Smooth muscle cell (in vitro differentiated cells): ENCODE data around the gene TENT5C. TPM values are rescaled to one million over a fixed set of nuclear protein-coding genes. Genes with fewer than 3 reads are reported as not detected.

Experiments
- DNase-seq: peaks from one replicate; lab custom pipeline; 2025; ENCODE audit not compliant: unreplicated experiment; lab: John Stamatoyannopoulos, UW
- H2AFZ ChIP-seq: fragments of 200-600 bp; sonication (generic); 2 replicates; pipeline ENCODE4 v1.6.0; 2016; ENCODE audit warnings: antibody characterized with exemption, low read depth, mild to moderate bottlenecking
- H3F3A ChIP-seq: fragments of 200-600 bp; sonication (generic); 2 replicates; pipeline ENCODE4 v1.6.0; 2017; ENCODE audit warnings: antibody characterized with exemption, low read depth
- H3K27ac ChIP-seq: fragments of 200-600 bp; sonication (generic); 2 replicates; pipeline ENCODE4 v1.5.1; 2016; ENCODE audit warnings: low read depth, mild to moderate bottlenecking
- H3K27me3 ChIP-seq: fragments of 200-600 bp; sonication (generic); 2 replicates; pipeline ENCODE4 v1.6.1; 2016; ENCODE audit warnings: low read depth, mild to moderate bottlenecking
- H3K36me3 ChIP-seq: fragments of 200-600 bp; sonication (generic); 2 replicates; pipeline ENCODE4 v1.5.1; 2016; ENCODE audit warnings: low read depth
- H3K4me1 ChIP-seq: fragments of 200-600 bp; sonication (generic); 2 replicates; pipeline ENCODE4 v1.5.1; 2016; ENCODE audit warnings: low read depth
- H3K4me2 ChIP-seq: fragments of 200-600 bp; sonication (generic); 2 replicates; pipeline ENCODE4 v1.6.0; 2016; ENCODE audit warnings: mild to moderate bottlenecking
- H3K4me3 ChIP-seq: fragments of 200-600 bp; sonication (generic); 2 replicates; pipeline ENCODE4 v1.5.1; 2016; ENCODE audit warnings: mild to moderate bottlenecking
- H3K79me2 ChIP-seq: fragments of 200-600 bp; sonication (generic); 2 replicates; pipeline ENCODE4 v1.6.0; 2016; ENCODE audit warnings: low read depth, mild to moderate bottlenecking
- H3K9ac ChIP-seq: fragments of 200-600 bp; sonication (generic); 2 replicates; pipeline ENCODE4 v1.6.0; 2016; ENCODE audit warnings: low read depth
- H3K9me3 ChIP-seq: fragments of 200-600 bp; sonication (generic); replicated peaks from 2 replicates; pipeline ENCODE4 v1.5.1; 2016; ENCODE audit warnings: low read depth
- H4K20me1 ChIP-seq: fragments of 200-600 bp; sonication (generic); 2 replicates; pipeline ENCODE4 v1.6.0; 2016; ENCODE audit warnings: low read depth
- WGBS: methylation state at CpG from one replicate; pipeline ENCODE4 v1.1.7; 2016; ENCODE audit warnings: low lambda C conversion rate; 5-methylcytosine and 5-hydroxymethylcytosine counted together
- polyA plus RNA-seq: library from polyadenylated mRNA; unstranded; fragments of >200 nt; fragmentation: Nextera tagmentation; extraction: Ambion mirVana; gene quantifications from 2 replicates; pipeline ENCODE4 v1.2.1, GENCODE V29; 2016
- total RNA-seq: library from RNA; depleted of rRNA; stranded (reverse); fragments of >200 nt; gene quantifications from 2 replicates; pipeline ENCODE4 v1.2.3, GENCODE V29; 2014
- TF ChIP-seq, protein P1 (sequence below): fragments of 200-600 bp; sonication (generic); IDR thresholded peaks from 2 replicates; pipeline ENCODE4 v1.5.1; 2017; ENCODE audit warnings: borderline replicate concordance, mild to moderate bottlenecking, antibody characterized with exemption; ENCODE audit not compliant: insufficient read depth, poor library complexity, severe bottlenecking

The TENT5C gene
- total and polyA plus RNA-seq, 2 experiments from 2014 or later: 5.3 to 5.7 TPM

DNA sequence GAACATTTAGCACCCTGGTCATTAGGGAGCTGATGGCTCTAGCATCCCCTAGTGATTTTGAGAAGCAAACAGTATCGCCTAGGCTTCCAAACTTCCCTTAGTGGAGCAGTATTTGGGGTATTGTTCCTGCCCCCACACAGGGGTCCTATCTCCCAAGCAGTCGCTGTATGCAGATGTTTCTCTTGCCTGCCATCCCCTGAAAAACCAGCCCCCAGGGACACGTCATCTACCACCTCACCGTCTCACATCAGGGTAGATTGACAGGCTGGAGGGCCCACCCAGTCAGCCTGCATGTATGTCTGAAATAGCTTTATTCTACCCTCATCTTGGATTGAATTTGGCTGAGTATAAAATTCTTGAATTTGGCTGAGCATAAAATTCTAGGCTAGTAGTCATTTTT lies 33.9 kb downstream of the TENT5C start:
- Histone ChIP-seq H3K79me2 (no peaks in the 10 kb centered on the region), H3K4me3 (no peak overlapping the region), H3F3A (no peaks in the 10 kb centered on the region), H3K9ac (no peak overlapping the region), H3K27me3 (no peaks in the 10 kb centered on the region), H3K4me1 (peaks cover 5% of the 10 kb centered on the region), H3K27ac (no peak overlapping the region), H4K20me1 (no peaks in the 10 kb centered on the region), H3K4me2 (no peak overlapping the region), H2AFZ (no peak overlapping the region), H3K9me3 (no peaks in the 10 kb centered on the region), H3K36me3 (no peaks in the 10 kb centered on the region)
- 91% methylated on average over 4 of the region's 4 CpGs for WGBS
- TF ChIP-seq, protein P1, sequence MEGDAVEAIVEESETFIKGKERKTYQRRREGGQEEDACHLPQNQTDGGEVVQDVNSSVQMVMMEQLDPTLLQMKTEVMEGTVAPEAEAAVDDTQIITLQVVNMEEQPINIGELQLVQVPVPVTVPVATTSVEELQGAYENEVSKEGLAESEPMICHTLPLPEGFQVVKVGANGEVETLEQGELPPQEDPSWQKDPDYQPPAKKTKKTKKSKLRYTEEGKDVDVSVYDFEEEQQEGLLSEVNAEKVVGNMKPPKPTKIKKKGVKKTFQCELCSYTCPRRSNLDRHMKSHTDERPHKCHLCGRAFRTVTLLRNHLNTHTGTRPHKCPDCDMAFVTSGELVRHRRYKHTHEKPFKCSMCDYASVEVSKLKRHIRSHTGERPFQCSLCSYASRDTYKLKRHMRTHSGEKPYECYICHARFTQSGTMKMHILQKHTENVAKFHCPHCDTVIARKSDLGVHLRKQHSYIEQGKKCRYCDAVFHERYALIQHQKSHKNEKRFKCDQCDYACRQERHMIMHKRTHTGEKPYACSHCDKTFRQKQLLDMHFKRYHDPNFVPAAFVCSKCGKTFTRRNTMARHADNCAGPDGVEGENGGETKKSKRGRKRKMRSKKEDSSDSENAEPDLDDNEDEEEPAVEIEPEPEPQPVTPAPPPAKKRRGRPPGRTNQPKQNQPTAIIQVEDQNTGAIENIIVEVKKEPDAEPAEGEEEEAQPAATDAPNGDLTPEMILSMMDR: no peak
- DNase-seq: no peak

DNA sequence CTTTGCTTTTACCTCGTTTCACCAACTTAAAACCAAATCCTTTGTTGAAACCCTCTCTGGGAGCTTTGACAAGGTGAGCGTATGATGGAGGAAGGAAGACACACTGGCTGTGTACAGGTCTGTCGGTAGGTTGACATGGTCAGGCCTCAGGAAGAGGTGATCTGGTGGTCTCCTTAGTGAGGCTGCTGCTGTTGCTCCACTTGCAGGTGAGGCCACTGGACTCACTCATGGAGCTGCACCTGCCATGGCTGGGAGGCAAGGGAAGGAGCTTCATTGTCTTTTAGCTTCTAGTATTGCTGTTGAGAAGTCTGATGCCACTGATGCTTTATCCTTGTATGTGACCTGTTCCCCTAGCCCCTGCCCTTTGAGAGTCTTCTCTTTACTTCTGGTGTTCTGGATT lies 35.7 kb downstream of the TENT5C start:
- 89% methylated on average over 3 of the region's 3 CpGs for WGBS
- Histone ChIP-seq H3K27ac (no peak overlapping the region), H3F3A (no peaks in the 10 kb centered on the region), H3K4me1 (peaks cover 5% of the 10 kb centered on the region), H3K4me3 (no peak overlapping the region), H4K20me1 (no peaks in the 10 kb centered on the region), H3K9ac (no peak overlapping the region), H2AFZ (no peak overlapping the region), H3K4me2 (no peak overlapping the region), H3K27me3 (no peaks in the 10 kb centered on the region), H3K79me2 (no peaks in the 10 kb centered on the region), H3K9me3 (no peaks in the 10 kb centered on the region), H3K36me3 (no peaks in the 10 kb centered on the region)
- DNase-seq: no peak
- TF ChIP-seq, protein P1: no peak

DNA sequence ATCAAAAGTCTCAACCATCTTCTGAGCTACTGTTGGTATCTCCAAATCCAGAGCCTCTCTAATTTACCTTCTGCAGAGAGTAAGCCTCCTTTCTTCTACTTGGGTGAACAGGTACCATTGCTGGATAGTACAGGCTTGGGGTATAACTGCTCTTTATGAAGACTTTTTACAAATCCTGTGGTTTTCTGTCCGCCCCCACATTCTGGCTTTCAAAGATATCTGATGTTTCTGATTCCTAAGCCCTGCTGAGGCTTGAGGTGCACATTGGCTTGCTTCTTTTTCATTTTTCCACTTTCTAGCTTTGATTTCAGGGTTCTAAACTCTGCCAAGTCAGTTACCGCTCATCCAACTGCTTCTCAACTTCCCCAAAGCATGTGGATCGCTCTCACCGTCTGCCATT lies 37.1 kb downstream of the TENT5C start:
- Histone ChIP-seq H3K79me2 (no peaks in the 10 kb centered on the region), H3K27ac (no peak overlapping the region), H3K36me3 (no peaks in the 10 kb centered on the region), H4K20me1 (no peaks in the 10 kb centered on the region), H3F3A (no peaks in the 10 kb centered on the region), H2AFZ (no peak overlapping the region), H3K4me1 (peaks cover 5% of the 10 kb centered on the region), H3K9me3 (no peaks in the 10 kb centered on the region), H3K4me2 (peak overlapping the region; percentile 41), H3K4me3 (no peak overlapping the region), H3K9ac (no peak overlapping the region), H3K27me3 (no peaks in the 10 kb centered on the region)
- TF ChIP-seq, protein P1: no peak
- no peak for DNase-seq
- WGBS: 88% methylated on average over 4 of the region's 4 CpGs

DNA sequence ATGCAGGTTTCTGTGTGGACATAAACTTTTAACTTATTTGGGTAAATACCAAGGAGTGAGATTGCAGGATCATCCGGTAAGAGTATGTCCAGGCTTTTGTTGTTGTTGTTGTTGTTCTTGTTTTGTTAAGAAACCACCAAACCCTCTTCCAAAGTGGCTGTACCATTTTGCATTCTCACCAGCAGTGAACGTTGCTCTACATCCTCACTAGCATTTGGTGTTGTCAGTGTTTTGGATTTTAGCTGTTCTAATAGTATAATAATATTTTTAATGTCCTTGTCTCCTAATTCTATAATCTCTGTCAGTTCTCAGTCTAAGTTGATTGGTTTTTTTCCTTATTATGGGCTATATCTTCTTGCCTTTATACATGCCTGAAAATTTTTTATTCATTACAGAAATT lies 37.8 kb downstream of the TENT5C start:
- no peak overlapping the region for H3K9ac ChIP-seq
- no peaks in the 10 kb centered on the region for H3K36me3 ChIP-seq
- no peak overlapping the region for H3K4me3 ChIP-seq
- whole genome bisulfite sequencing: 88% methylated on average over 2 of the region's 2 CpGs
- no peaks in the 10 kb centered on the region for H3K79me2 ChIP-seq
- H3K4me2 ChIP-seq: peak overlapping the region; percentile 41
- H2AFZ ChIP-seq: no peak overlapping the region
- peaks cover 5% of the 10 kb centered on the region for H3K4me1 ChIP-seq
- H3K27ac ChIP-seq: no peak overlapping the region
- TF ChIP-seq, protein P1: no peak
- H4K20me1 ChIP-seq: no peaks in the 10 kb centered on the region
- no peaks in the 10 kb centered on the region for H3F3A ChIP-seq
- H3K9me3 ChIP-seq: no peaks in the 10 kb centered on the region
- no peak for DNase-seq
- H3K27me3 ChIP-seq: no peaks in the 10 kb centered on the region
